Measurements from ENCODE around the gene SLC25A52. TPM values are rescaled to one million over a fixed set of nuclear protein-coding genes. Genes with fewer than 3 reads are reported as not detected.

Gene SLC25A52
- total RNA-seq, 1 donor from 2014 or later, result not detected

DNA sequence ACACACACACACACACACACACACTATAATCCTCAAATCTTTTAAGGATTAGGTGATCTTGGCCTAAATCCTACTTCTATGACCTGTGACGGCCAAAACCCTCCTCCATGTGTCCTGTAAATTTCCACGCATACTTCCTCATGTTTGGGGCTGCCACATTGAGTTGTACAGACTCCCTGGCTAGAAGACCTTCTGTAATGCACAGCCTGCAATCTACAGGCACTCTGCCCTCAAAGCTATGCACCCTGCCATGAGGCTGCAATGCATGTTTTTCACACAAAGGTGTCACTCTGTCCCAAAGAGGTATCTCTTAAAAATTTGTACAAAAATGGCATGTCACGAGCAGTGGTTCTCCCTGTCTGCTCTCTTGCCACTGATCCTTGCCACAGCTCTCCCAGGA lies 49.9 kb downstream of the SLC25A52 start:
- Mint-ChIP-seq H3K4me3 (ENCODE audit: low read depth) (no peak overlapping the region), H3K27me3 (ENCODE audit: low read depth) (no peaks in the 10 kb centered on the region), H3K36me3 (ENCODE audit: low read depth) (no peaks in the 10 kb centered on the region), H3K27ac (no peak overlapping the region), H3K9me3 (no peaks in the 10 kb centered on the region), H3K4me1 (ENCODE audit: low read depth) (no peaks in the 10 kb centered on the region)
- intact Hi-C loops (cut with micrococcal nuclease), result no loop called here
- no peak for DNase-seq (ENCODE audit: low spot score)

Other genes with a start within 250 kb of the SLC25A52 start
- not detected in 2 replicates for gene TTR, start 169.0 kb downstream of the SLC25A52 start, total RNA-seq
- gene B4GALT6, start 76.3 kb downstream of the SLC25A52 start, total RNA-seq, result 4.2 and 4.3 TPM in 2 replicates
- gene TRAPPC8, start 182.2 kb upstream of the SLC25A52 start, total RNA-seq, result 41.3 and 46.4 TPM in 2 replicates